Measurements from ENCODE around the gene ITPR1. TPM values are rescaled to one million over a fixed set of nuclear protein-coding genes. Genes with fewer than 3 reads are reported as not detected.

The ITPR1 gene
- total and polyA plus RNA-seq, 2 experiments from 2014 or later, result 1.4 to 2.5 TPM

DNA sequence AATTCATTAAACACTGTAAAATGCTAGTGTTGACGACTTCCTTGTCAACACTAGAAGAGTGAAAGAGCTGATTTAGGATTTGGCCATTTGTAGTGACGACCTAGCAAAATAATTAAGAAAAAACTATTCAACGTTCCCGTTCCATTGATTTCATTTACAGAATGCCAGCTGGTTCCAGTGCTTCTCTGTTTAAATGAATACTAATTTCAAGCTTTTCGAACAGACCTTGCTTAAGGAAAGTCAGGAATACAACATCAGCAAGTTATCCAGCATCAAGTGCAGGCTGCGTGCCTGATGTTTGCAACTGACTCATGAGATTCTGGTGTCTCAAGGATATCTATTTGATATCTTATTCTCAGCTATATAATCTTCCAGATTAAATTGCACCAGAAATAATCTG lies 387.7 kb downstream of the ITPR1 start:
- no peak overlapping the region for H3K4me3 ChIP-seq
- no peak overlapping the region for H3K27ac ChIP-seq
- in situ Hi-C loops (cut with MboI), result no loop called here
- H3K36me3 ChIP-seq (ENCODE audit: low read depth), result no peaks in the 10 kb centered on the region
- DNase-seq, result peak; percentile 7
- H3K9me3 ChIP-seq (ENCODE audit: low read depth), result no peaks in the 10 kb centered on the region
- no peaks in the 10 kb centered on the region for H3K27me3 ChIP-seq (replicated peaks; ENCODE audit: insufficient read depth)
- H4K20me1 ChIP-seq (ENCODE audit: insufficient read depth), result no peaks in the 10 kb centered on the region
- no peaks in the 10 kb centered on the region for H3K4me1 ChIP-seq (ENCODE audit: insufficient read depth)
- H3K9me2 ChIP-seq (ENCODE audit: insufficient read depth), result no peaks in the 10 kb centered on the region
- H3K9ac ChIP-seq, result no peak overlapping the region
- TF ChIP-seq EZH2 (IDR thresholded peaks at IDR 0.05; ENCODE audit: insufficient read depth, poor library complexity, severe bottlenecking) (no peak), EZH2phosphoT487 (IDR thresholded peaks at IDR 0.05; ENCODE audit: insufficient read depth, low read depth) (no peak)
- no peaks in the 10 kb centered on the region for H3F3A ChIP-seq (ENCODE audit: insufficient read depth)
- H2AFZ ChIP-seq, result 0 out of 2 replicates have a peak overlapping the region, but pooled peaks have one; percentile 39
- no peak overlapping the region for H3K4me2 ChIP-seq (ENCODE audit: unreplicated experiment)
- H3K79me2 ChIP-seq (ENCODE audit: insufficient read depth), result no peaks in the 10 kb centered on the region
- 12 to 13% methylated on average over 6 of the region's 6 CpGs for WGBS, 2 experiments (ENCODE audit: low coverage in 1 of 2, low lambda C conversion rate in 2 of 2, missing lambda C conversion rate in 2 of 2)

DNA sequence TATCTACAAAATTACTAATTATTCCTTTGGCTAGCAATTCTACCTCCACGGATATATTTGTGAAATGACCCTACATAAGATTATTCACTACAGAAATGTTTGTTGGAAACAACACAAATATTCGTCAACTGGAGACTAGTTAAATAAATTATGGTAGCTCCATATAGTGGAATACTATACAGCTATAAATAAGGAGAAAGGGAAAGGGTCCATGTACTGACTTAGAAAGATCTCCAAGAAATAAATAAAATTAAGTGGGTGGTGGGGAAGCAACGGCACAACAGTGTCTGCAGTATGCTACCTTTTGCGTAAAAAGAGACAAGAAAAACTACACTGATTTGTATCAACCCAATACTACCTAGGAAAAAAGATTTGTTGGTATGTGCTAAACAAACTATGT lies 389.4 kb downstream of the ITPR1 start:
- Histone ChIP-seq H3K27ac (no peak overlapping the region), H3F3A (ENCODE audit: insufficient read depth) (no peaks in the 10 kb centered on the region), H3K36me3 (ENCODE audit: low read depth) (no peaks in the 10 kb centered on the region), H3K79me2 (ENCODE audit: insufficient read depth) (no peaks in the 10 kb centered on the region), H3K4me2 (ENCODE audit: unreplicated experiment) (no peak overlapping the region), H3K27me3 (replicated peaks; ENCODE audit: insufficient read depth) (no peaks in the 10 kb centered on the region), H3K4me3 (no peak overlapping the region), H3K9me2 (ENCODE audit: insufficient read depth) (no peaks in the 10 kb centered on the region), H2AFZ (no peak overlapping the region), H3K9me3 (ENCODE audit: low read depth) (no peaks in the 10 kb centered on the region), H3K9ac (no peak overlapping the region), H3K4me1 (ENCODE audit: insufficient read depth) (no peaks in the 10 kb centered on the region), H4K20me1 (ENCODE audit: insufficient read depth) (no peaks in the 10 kb centered on the region)
- in situ Hi-C loops (cut with MboI), result no loop called here
- 81 to 86% methylated on average over 4 of the region's 4 CpGs for WGBS, 2 experiments (ENCODE audit: low coverage in 1 of 2, low lambda C conversion rate in 2 of 2, missing lambda C conversion rate in 2 of 2)
- no peak for TF ChIP-seq EZH2phosphoT487 (IDR thresholded peaks at IDR 0.05; ENCODE audit: insufficient read depth, low read depth)
- no peak for DNase-seq

DNA sequence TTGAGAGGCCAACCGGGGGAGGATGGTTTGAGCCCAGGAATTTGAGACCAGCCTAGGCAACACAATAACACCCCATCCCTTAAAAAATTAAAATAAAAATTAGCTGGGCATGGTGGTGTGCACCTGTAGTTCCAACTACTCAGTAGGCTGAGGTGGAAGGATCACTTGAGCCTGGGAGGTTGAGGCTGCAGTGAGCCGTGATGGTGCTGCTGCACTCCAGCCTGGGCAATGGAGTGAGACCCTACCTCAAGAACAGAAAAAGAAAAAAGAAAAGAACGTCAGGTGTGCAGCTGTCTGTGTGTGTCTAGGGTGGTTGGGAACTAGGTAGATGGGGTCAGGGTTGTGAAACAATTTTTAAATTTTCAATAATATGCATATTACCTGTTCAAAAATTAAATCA lies 389.9 kb downstream of the ITPR1 start:
- H3F3A ChIP-seq (ENCODE audit: insufficient read depth), result no peaks in the 10 kb centered on the region
- H3K4me3 ChIP-seq, result no peak overlapping the region
- no peaks in the 10 kb centered on the region for H4K20me1 ChIP-seq (ENCODE audit: insufficient read depth)
- H3K9ac ChIP-seq, result no peak overlapping the region
- TF ChIP-seq EZH2phosphoT487 (IDR thresholded peaks at IDR 0.05; ENCODE audit: insufficient read depth, low read depth) (no peak), EZH2 (IDR thresholded peaks at IDR 0.05; ENCODE audit: insufficient read depth, poor library complexity, severe bottlenecking) (no peak)
- H2AFZ ChIP-seq, result no peak overlapping the region
- no peaks in the 10 kb centered on the region for H3K79me2 ChIP-seq (ENCODE audit: insufficient read depth)
- no peaks in the 10 kb centered on the region for H3K36me3 ChIP-seq (ENCODE audit: low read depth)
- no peak for DNase-seq
- H3K27ac ChIP-seq, result no peak overlapping the region
- H3K4me2 ChIP-seq (ENCODE audit: unreplicated experiment), result no peak overlapping the region
- no peaks in the 10 kb centered on the region for H3K9me2 ChIP-seq (ENCODE audit: insufficient read depth)
- 83 to 94% methylated on average over 3 of the region's 3 CpGs for WGBS, 2 experiments (ENCODE audit: low coverage in 1 of 2, low lambda C conversion rate in 2 of 2, missing lambda C conversion rate in 2 of 2)
- no peaks in the 10 kb centered on the region for H3K9me3 ChIP-seq (ENCODE audit: low read depth)
- H3K4me1 ChIP-seq (ENCODE audit: insufficient read depth), result no peaks in the 10 kb centered on the region
- no peaks in the 10 kb centered on the region for H3K27me3 ChIP-seq (replicated peaks; ENCODE audit: insufficient read depth)
- in situ Hi-C loops (cut with MboI), result no loop called here

DNA sequence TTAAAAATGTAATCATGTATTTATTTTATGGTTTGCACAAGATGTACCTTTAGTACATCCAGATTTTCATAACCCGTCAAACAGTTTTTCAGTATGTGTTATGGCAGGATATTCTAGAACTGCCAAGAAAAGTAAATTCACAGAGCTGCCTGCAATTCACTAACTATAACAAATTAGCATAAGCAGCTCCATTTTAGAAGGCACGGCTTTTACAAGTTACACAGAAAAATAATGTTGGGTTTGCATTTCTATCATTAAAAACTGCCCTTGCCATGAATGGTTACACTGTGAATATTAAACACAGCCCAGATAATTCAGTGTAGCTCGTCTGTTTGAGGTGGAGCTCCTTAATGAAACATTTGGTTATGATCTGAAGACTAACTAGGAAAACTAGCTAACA lies 391.7 kb downstream of the ITPR1 start:
- WGBS, 2 experiments (ENCODE audit: low coverage in 1 of 2, low lambda C conversion rate in 2 of 2, missing lambda C conversion rate in 2 of 2), result 84 to 87% methylated on average over 3 of the region's 3 CpGs
- H3K27me3 ChIP-seq (replicated peaks; ENCODE audit: insufficient read depth), result no peaks in the 10 kb centered on the region
- H3K79me2 ChIP-seq (ENCODE audit: insufficient read depth), result no peaks in the 10 kb centered on the region
- TF ChIP-seq EZH2phosphoT487 (IDR thresholded peaks at IDR 0.05; ENCODE audit: insufficient read depth, low read depth) (no peak), EZH2 (IDR thresholded peaks at IDR 0.05; ENCODE audit: insufficient read depth, poor library complexity, severe bottlenecking) (no peak)
- no peaks in the 10 kb centered on the region for H3K36me3 ChIP-seq (ENCODE audit: low read depth)
- no peaks in the 10 kb centered on the region for H3K9me2 ChIP-seq (ENCODE audit: insufficient read depth)
- H3F3A ChIP-seq (ENCODE audit: insufficient read depth), result no peaks in the 10 kb centered on the region
- H3K9ac ChIP-seq, result no peak overlapping the region
- in situ Hi-C loops (cut with MboI), result no loop called here
- H3K4me2 ChIP-seq (ENCODE audit: unreplicated experiment), result no peak overlapping the region
- no peaks in the 10 kb centered on the region for H4K20me1 ChIP-seq (ENCODE audit: insufficient read depth)
- no peak for DNase-seq
- no peaks in the 10 kb centered on the region for H3K9me3 ChIP-seq (ENCODE audit: low read depth)
- no peak overlapping the region for H3K4me3 ChIP-seq
- H3K27ac ChIP-seq, result no peak overlapping the region
- no peaks in the 10 kb centered on the region for H3K4me1 ChIP-seq (ENCODE audit: insufficient read depth)
- H2AFZ ChIP-seq, result peak overlapping the region; percentile 43; the same call in 1 of the 2 replicates

DNA sequence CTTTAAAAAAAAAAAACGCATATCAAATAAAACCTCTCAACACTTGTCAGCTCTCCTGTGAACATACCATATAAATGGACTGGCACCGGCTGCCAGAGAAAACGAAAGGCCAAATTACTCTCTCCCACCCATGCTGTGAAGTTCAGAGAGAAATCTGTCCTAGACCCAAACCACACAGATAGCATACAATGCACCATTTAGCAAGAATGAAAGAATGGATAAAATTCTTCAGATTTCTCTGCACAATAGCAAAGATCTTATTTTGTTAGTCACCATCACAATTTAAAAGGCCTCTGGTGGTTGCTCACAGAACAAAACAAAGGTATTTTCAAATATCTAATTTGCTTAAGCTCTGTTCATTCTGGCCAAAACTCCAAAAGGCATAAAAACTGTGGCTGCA lies 392.2 kb downstream of the ITPR1 start:
- Histone ChIP-seq H3K27ac (no peak overlapping the region), H3K4me3 (no peak overlapping the region), H3K79me2 (ENCODE audit: insufficient read depth) (no peaks in the 10 kb centered on the region), H2AFZ (peak overlapping the region; percentile 43; the same call in 1 of the 2 replicates), H3K9ac (no peak overlapping the region), H3K4me2 (ENCODE audit: unreplicated experiment) (no peak overlapping the region), H3K36me3 (ENCODE audit: low read depth) (no peaks in the 10 kb centered on the region), H3F3A (ENCODE audit: insufficient read depth) (no peaks in the 10 kb centered on the region), H3K4me1 (ENCODE audit: insufficient read depth) (no peaks in the 10 kb centered on the region), H3K27me3 (replicated peaks; ENCODE audit: insufficient read depth) (no peaks in the 10 kb centered on the region), H4K20me1 (ENCODE audit: insufficient read depth) (no peaks in the 10 kb centered on the region), H3K9me3 (ENCODE audit: low read depth) (no peaks in the 10 kb centered on the region), H3K9me2 (ENCODE audit: insufficient read depth) (no peaks in the 10 kb centered on the region)
- WGBS, 2 experiments (ENCODE audit: low coverage in 1 of 2, low lambda C conversion rate in 2 of 2, missing lambda C conversion rate in 2 of 2), result 78 to 79% methylated on average over 3 of the region's 3 CpGs
- no peak for TF ChIP-seq EZH2 (IDR thresholded peaks at IDR 0.05; ENCODE audit: insufficient read depth, poor library complexity, severe bottlenecking)
- in situ Hi-C loops (cut with MboI), result no loop called here
- peak; percentile 41 for DNase-seq
